Choroid plexus epithelial cell (primary cell): Measurements from ENCODE around the gene OPA3.

Source experiments
- DNase-seq: peaks from one replicate; pipeline ENCODE4 v3.0.0-alpha.2; 2010; ENCODE audit warnings: low read depth
- H3K4me3 ChIP-seq: 2 replicates; pipeline ENCODE4 v1.5.1; 2011; ENCODE audit warnings: low read depth, mild to moderate bottlenecking, control low read depth, low read length, moderate library complexity
- CTCF ChIP-seq: conservative IDR thresholded peaks from 2 replicates; pipeline ENCODE4 v1.5.1; 2011; ENCODE audit warnings: low read depth, mild to moderate bottlenecking, control low read depth, inconsistent platforms, low read length, moderate library complexity

Gene OPA3

GRCh38 chr19:45531349-45531748 is 53.3 kb downstream of the OPA3 start:
- no peak for TF ChIP-seq CTCF
- H3K4me3 ChIP-seq, result no peak overlapping the region
- no peak for DNase-seq

- no peak for DNase-seq
- H3K4me3 ChIP-seq, result no peak overlapping the region
- TF ChIP-seq CTCF, result no peak
Observed at GRCh38 chr19:45529420-45529785, 55.2 kb downstream of the OPA3 start.

- no peak for TF ChIP-seq CTCF
- H3K4me3 ChIP-seq, result peak overlapping the region; percentile 26
- DNase-seq, result peak; percentile 51
Observed at GRCh38 chr19:45528744-45529419, 55.7 kb downstream of the OPA3 start.

GRCh38 chr19:45528149-45528743 is 56.4 kb downstream of the OPA3 start:
- DNase-seq, result no peak
- TF ChIP-seq CTCF, result no peak
- no peak overlapping the region for H3K4me3 ChIP-seq

GRCh38 chr19:45527731-45528130 is 56.9 kb downstream of the OPA3 start:
- no peak for DNase-seq
- no peak for TF ChIP-seq CTCF
- no peak overlapping the region for H3K4me3 ChIP-seq

- TF ChIP-seq CTCF, result no peak
- no peak for DNase-seq
- H3K4me3 ChIP-seq, result no peak overlapping the region
Observed at GRCh38 chr19:45526971-45527370, 57.6 kb downstream of the OPA3 start.

- H3K4me3 ChIP-seq, result no peak overlapping the region
- no peak for TF ChIP-seq CTCF
- DNase-seq, result peak; percentile 65
Observed at GRCh38 chr19:45526143-45526542, 58.5 kb downstream of the OPA3 start.
